ENCODE data around the gene MBD2.
"Not testable (repeated sequence)": the region's sequence is repeated elsewhere in the genome, so short reads cannot be mapped to it uniquely, and the experiment has no call there.

MBD2 gene

GRCh38 chr18:54148151-54148550 lies 76.3 kb downstream of the MBD2 start:
- DNase-seq: no peak

GRCh38 chr18:54147439-54147838 lies 77.0 kb downstream of the MBD2 start:
- DNase-seq: no peak

- no peak for DNase-seq
These were observed 83.3 kb downstream of the MBD2 start for GRCh38 chr18:54141041-54141608.

GRCh38 chr18:54140641-54141040 lies 83.8 kb downstream of the MBD2 start:
- DNase-seq: no peak

GRCh38 chr18:54135216-54135615 lies 89.3 kb downstream of the MBD2 start:
- DNase-seq: no peak

GRCh38 chr18:54134053-54134452 lies 90.4 kb downstream of the MBD2 start:
- DNase-seq: no peak

GRCh38 chr18:54130631-54131030 lies 93.8 kb downstream of the MBD2 start:
- DNase-seq: no peak

GRCh38 chr18:54130177-54130576 lies 94.3 kb downstream of the MBD2 start:
- no peak for DNase-seq

GRCh38 chr18:54129448-54130067 lies 94.9 kb downstream of the MBD2 start:
- DNase-seq: no peak

- DNase-seq: peak; percentile 36
These were observed 96.6 kb downstream of the MBD2 start for GRCh38 chr18:54127759-54128378.

- no peak for DNase-seq
These were observed 99.0 kb downstream of the MBD2 start for GRCh38 chr18:54125429-54125828.

- DNase-seq: not testable (repeated sequence)
These were observed 100.6 kb downstream of the MBD2 start for GRCh38 chr18:54123720-54124440.

- DNase-seq: peak; percentile 69
These were observed 104.9 kb downstream of the MBD2 start for GRCh38 chr18:54119524-54120019.

- no peak for DNase-seq
These were observed 106.4 kb downstream of the MBD2 start for GRCh38 chr18:54117853-54118773.

- no peak for DNase-seq
These were observed 107.8 kb downstream of the MBD2 start for GRCh38 chr18:54116541-54117257.

- no peak for DNase-seq
These were observed 112.1 kb downstream of the MBD2 start for GRCh38 chr18:54112356-54112755.

- no peak for DNase-seq
These were observed 115.3 kb downstream of the MBD2 start for GRCh38 chr18:54109131-54109683.

GRCh38 chr18:54102123-54102522 lies 122.3 kb downstream of the MBD2 start:
- DNase-seq: no peak

Data from kidney glomerular epithelial cell (primary cell).